ENCODE measurements around the gene OR10C1.
"Not testable (repeated sequence)": the region's sequence is repeated elsewhere in the genome, so short reads cannot be mapped to it uniquely, and the experiment has no call there.

The OR10C1 gene

GRCh38 chr6:29439006-29439405 is at the start of gene OR10C1:
TSS of gene OR10C1 (plus strand) at chr6:29439306. CDS start at chr6:29440016, 710 bp downstream.
- DNase-seq (ENCODE audit: low read depth in 2 of 2) = no peak

- no peak for DNase-seq (ENCODE audit: low read depth in 2 of 2)
Observed at GRCh38 chr6:29395331-29395730, 43.8 kb upstream of the OR10C1 start, which contains the start of gene OR12D2. TSS of gene OR12D2 (plus strand) at chr6:29395631. CDS start at chr6:29396700, 1,069 bp downstream.

GRCh38 chr6:29399525-29399924 is 39.6 kb upstream of the OR10C1 start:
- DNase-seq (ENCODE audit: low read depth in 2 of 2) = no peak

GRCh38 chr6:29403801-29404200 is 35.3 kb upstream of the OR10C1 start:
- no peak for DNase-seq (ENCODE audit: low read depth in 2 of 2)

GRCh38 chr6:29414588-29414987 is 24.5 kb upstream of the OR10C1 start, which contains the start of gene OR12D1:
TSS of gene OR12D1 (plus strand) at chr6:29414928.
- DNase-seq (ENCODE audit: low read depth in 2 of 2) = no peak

GRCh38 chr6:29419516-29419915 is 19.6 kb upstream of the OR10C1 start:
- DNase-seq (ENCODE audit: low read depth in 2 of 2) = no peak

GRCh38 chr6:29424168-29424567 is 14.9 kb upstream of the OR10C1 start:
- no peak for DNase-seq (ENCODE audit: low read depth in 2 of 2)

GRCh38 chr6:29424575-29424974 is 14.5 kb upstream of the OR10C1 start:
- DNase-seq (ENCODE audit: low read depth in 2 of 2) = no peak

- no peak for DNase-seq (ENCODE audit: low read depth in 2 of 2)
Observed at GRCh38 chr6:29425075-29425474, 14.0 kb upstream of the OR10C1 start.

- no peak for DNase-seq (ENCODE audit: low read depth in 2 of 2)
Observed at GRCh38 chr6:29426654-29427053, 12.5 kb upstream of the OR10C1 start.

- not testable (repeated sequence) for DNase-seq (ENCODE audit: low read depth in 2 of 2)
Observed at GRCh38 chr6:29436730-29437129, 2.4 kb upstream of the OR10C1 start.

GRCh38 chr6:29442719-29443118 is 3.6 kb downstream of the OR10C1 start:
- no peak for DNase-seq (ENCODE audit: low read depth in 2 of 2)

GRCh38 chr6:29444031-29444430 is 4.9 kb downstream of the OR10C1 start:
- DNase-seq (ENCODE audit: low read depth in 2 of 2) = not testable (repeated sequence)

- DNase-seq (ENCODE audit: low read depth in 2 of 2) = no peak
Observed at GRCh38 chr6:29447670-29448069, 8.6 kb downstream of the OR10C1 start.

- DNase-seq (ENCODE audit: low read depth in 2 of 2) = no peak
Observed at GRCh38 chr6:29451471-29452193, 12.5 kb downstream of the OR10C1 start.

- no peak for DNase-seq (ENCODE audit: low read depth in 2 of 2)
Observed at GRCh38 chr6:29456971-29457370, 17.9 kb downstream of the OR10C1 start, which contains the start of the genes OR11A1 and OR2H1. TSS of gene OR11A1 (minus strand) at chr6:29457071. CDS start at chr6:29427641, 29,430 bp downstream. TSS of gene OR2H1 (plus strand) at chr6:29457155. CDS start at chr6:29461770, 4,615 bp downstream.

- no peak for DNase-seq (ENCODE audit: low read depth in 2 of 2)
Observed at GRCh38 chr6:29461021-29461814, 22.1 kb downstream of the OR10C1 start.

GRCh38 chr6:29462022-29462421 is 22.9 kb downstream of the OR10C1 start:
- DNase-seq (ENCODE audit: low read depth in 2 of 2) = no peak

GRCh38 chr6:29465279-29465678 is 26.2 kb downstream of the OR10C1 start:
- DNase-seq (ENCODE audit: low read depth in 2 of 2) = no peak

GRCh38 chr6:29465801-29466200 is 26.7 kb downstream of the OR10C1 start:
- DNase-seq (ENCODE audit: low read depth in 2 of 2) = no peak

GRCh38 chr6:29466241-29466640 is 27.1 kb downstream of the OR10C1 start:
- DNase-seq (ENCODE audit: low read depth in 2 of 2) = no peak

GRCh38 chr6:29474996-29475395 is 35.9 kb downstream of the OR10C1 start:
- DNase-seq (ENCODE audit: low read depth in 2 of 2) = no peak
